ENCODE results near the gene PKN3.

Gene PKN3

GRCh38 chr9:128718475-128718874 lies 16.2 kb downstream of the PKN3 start:
- no peak for DNase-seq

DNA sequence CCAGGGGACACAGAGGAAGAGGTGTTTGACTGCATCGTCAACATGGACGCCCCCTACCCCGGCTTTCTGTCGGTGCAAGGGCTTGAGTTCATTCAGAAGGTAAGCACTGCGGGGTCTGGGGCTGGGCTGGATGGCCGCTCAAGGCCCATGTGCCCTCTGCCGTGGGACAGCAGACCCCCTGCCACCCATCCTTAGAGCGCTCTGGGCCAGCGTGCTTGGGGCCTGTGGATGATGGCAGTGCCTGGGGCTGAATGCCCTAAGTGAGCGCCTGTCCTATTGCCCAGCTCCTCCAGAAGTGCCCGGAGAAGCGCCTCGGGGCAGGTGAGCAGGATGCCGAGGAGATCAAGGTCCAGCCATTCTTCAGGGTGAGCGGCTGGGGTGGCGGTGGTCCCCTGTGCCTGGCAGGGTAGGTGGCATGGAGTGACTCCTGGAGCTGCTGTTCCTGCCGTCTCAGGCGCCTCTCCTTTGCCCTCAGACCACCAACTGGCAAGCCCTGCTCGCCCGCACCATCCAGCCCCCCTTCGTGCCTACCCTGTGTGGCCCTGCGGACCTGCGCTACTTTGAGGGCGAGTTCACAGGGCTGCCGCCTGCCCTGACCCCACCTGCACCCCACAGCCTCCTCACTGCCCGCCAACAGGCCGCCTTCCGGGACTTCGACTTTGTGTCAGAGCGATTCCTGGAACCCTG lies 17.8 kb downstream of the PKN3 start:
- DNase-seq, result no peak

GRCh38 chr9:128720841-128721486 lies 18.7 kb downstream of the PKN3 start:
- no peak for DNase-seq

DNA sequence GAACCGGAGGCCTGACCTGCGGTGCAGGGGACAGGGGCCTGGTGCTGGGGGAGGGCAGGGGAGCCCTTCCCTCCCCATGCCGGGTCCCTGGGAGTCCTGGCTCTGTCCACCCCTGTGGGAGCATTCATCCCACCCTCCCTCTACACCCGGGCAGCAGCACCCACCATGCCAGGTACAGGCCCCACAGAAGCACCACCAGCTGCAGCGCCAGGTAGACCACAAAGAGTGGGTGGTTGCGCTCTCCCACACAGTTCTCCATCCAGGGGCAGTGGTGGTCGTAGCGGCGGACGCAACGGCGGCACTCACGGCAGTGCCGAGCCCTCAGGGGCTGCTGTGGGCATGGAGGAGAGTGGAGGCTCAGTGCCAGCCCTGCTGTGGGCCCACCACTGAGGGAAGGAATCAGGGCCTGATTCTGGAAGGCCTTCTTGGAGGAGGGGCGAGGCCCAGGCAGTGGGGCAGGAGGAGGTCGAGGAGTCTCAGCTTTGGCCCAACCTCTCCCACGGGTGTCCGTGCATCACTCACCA lies 19.2 kb downstream of the PKN3 start:
- no peak for DNase-seq

DNA sequence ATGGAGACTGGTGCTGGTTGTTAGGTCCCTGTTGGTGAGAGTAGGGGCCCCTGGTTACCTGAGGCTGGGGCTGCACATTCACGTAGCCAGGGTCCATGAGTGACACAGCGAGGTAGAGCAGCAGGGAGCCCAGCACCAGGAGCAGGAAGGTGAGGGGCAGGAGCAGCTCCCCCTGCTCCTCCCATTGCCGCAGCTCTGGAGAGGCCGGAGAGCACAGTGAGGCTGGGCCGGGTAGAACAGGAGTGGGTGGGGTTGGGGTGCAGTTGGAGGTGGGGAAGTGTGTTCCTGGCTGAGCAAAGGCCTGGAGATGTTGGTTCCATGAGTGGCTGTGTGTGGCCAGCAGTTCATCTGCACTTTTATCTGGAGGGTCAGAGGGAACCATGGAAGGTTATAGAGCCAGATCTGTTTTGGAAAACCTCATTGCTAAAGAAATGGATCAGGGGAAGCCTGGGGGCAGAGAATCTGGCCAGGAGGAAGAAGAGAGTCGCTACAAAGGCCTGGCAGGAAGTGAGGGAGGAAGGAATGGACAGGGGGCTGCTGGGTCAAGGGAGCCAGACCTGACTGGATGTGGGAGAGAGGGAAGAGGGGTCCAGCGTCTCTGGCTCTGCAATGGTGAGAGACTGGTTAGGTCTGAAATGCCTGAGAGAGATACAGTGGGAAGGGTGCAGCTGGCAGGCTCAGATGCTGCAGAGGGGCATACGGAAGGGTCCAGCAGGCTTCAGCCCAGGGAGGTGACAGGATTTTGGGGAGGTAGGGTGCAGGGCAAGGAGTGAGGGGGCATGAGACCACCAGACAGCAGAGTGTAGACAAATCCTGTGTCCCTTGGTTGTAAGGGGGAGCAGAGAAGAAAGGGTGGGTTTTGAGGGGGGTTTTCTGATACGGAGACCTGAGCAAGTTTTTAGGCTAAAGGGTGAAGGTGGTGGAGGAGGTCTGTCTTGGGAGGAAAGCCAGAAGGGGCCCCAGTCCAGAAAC lies 20.4 kb downstream of the PKN3 start:
- no peak for DNase-seq

DNA sequence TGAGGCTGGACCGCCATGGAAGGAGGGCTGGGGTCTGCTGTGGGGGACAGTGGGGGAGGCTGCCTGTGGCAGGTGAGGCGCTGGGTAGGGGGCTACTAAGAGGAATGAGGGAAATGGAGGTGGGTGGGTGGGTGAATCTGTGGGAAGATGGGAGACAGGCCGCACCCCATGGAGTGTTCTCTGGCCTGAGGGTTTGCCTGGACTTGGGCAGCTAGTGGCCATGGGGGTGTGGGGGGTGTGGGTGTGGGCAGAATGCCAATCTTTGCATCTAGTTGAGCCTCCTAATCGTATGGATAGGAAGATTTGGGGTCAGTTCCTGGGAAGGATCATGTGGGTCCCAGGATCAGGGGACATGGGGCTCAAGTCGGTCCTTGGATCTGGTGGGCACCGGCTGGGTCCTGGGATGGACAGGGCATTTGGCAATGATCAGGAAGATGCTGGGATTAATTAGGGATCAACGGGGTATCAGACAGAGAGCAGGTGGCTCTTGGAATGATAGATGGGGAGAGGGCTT lies 21.1 kb downstream of the PKN3 start:
- DNase-seq, result no peak

DNA sequence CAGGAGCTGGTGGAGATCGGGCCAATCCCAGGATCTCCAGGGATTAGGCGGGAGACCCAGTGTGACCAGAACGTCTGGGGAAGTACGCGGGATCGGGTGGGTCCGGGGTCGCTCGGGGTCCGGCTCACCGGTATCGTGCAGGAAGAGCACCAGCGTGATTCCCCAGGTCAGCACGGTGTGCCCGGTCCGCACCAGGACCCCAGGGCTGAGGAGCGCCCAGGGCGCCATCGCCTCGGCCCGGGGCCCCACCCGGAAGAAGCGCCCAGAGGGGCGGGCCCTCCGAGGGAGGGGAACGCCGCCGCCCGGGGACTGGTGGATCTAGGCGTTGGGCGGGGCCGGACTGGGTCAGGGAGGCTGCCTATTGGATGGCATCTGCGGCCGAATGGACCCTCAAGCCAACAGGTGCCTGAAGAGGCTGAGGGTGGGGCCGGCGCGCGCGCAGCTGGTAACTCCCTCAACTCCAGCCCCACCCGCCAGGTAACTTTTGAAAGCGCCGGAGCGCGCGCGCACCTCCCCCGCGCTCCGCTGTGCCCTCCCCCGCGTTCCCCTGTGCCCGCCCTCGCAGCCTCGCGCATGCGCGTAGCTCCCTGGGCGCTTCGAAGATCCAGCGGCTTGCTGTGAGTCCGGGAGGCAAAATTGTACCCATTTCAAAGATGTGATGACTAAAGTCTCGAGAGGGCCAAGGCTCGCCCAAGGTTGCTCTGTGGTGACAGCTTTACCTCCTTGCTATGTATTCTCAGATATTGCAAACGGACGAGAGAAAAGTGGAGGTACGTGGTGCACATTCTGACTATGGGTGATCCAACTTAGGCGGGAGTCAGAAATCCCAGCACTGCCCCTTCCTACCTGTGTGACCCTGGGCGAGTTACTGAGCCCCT lies 21.8 kb downstream of the PKN3 start, which contains the start of gene ZDHHC12:
Gene ZDHHC12, minus strand, starts transcription at position 262 of the 878 bp plus-strand sequence. Its CDS starts 34 bp downstream, at position 228.
- DNase-seq, result peak; percentile 99

DNA sequence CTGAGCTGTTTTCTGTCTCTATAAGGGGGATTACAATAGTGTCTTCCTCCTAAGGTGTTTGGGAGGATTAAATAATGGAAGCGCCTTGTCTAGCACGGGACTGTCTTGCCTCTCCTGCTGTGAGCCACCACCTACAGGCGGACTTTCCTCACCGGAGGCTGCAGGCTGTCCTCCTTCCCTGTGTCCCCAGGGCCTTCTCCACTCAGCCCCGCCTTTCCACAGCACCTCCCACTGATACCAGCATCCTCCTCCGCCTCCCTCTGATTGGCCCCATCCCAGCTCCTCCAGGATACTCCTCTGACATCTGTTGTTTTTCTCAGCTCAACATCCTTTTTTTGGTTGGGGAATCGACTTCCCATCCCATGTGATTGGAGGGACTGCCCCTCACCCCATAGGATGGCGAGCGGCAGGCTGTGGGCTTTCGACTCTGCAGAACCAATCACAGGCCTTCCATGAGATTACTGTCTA lies 22.5 kb downstream of the PKN3 start:
- DNase-seq, result peak; percentile 99 to 100

DNA sequence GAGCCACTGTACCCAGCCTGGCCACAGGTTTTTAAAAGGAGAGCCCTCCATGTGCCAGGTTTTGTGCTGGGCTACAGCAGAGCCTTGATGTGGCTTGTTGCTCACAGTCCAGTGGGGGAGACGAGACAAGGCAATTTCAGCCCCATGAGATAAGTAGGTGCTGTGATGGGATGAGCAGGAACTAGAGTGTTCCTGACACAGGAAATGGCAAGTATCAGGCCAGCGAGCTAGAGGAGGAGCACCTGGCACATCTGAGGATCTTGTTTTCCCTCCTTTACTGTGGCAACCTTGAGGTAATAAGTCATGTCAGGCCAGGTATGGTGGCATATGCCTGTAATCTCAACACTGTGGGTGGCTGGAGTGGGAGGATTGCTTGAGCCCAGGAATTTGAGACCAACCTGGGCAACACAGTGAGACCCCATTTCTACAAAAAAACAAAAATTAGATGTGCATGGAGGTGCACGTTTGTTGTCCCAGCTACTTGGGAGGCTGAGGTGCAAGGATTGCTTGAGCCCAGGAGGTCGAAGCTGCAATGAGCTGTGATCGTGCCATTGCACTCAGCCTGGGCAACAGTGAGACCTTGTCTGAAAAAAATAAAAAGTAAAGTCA lies 25.4 kb downstream of the PKN3 start:
- DNase-seq, result no peak

DNA sequence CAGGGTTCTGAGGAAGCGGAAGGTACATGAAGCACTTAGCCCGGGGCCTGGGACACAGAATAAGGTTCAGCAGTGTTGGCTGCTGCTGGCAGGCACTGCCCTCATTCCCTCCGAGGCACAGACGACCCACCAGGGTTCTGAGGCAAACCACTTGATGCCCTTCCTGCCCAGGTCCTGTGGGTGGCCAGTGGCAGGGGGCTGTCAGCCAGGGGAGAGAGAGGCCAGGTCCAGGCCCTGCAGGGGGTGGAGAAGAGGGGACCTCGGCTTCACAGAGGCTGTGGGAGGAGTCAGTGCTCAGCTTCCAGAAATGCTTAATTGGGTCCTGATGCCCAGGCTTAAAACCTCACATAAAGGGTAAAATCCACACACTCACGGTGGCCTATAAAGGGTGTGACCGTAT lies 26.0 kb downstream of the PKN3 start:
- DNase-seq, result no peak

DNA sequence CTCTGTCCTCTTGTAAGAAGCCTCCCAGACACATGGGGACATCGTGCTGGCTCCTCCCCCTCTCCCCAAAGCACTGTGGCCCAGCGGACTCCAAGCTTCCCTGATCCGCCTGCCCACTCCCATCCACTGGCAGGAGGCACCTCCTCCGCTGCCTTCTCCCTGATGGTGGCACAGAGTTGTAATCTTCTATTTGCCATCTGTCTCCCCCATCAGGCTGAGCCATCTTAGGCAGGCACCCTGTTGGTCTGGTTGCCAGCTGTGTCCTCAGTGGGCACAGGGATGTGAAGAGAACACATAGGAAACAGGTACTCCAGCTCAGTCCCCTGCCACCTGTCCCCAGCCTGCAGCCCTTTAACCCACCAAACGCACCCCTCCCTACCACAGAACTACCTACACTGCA lies 27.0 kb downstream of the PKN3 start:
- DNase-seq, result peak; percentile 95 to 98

DNA sequence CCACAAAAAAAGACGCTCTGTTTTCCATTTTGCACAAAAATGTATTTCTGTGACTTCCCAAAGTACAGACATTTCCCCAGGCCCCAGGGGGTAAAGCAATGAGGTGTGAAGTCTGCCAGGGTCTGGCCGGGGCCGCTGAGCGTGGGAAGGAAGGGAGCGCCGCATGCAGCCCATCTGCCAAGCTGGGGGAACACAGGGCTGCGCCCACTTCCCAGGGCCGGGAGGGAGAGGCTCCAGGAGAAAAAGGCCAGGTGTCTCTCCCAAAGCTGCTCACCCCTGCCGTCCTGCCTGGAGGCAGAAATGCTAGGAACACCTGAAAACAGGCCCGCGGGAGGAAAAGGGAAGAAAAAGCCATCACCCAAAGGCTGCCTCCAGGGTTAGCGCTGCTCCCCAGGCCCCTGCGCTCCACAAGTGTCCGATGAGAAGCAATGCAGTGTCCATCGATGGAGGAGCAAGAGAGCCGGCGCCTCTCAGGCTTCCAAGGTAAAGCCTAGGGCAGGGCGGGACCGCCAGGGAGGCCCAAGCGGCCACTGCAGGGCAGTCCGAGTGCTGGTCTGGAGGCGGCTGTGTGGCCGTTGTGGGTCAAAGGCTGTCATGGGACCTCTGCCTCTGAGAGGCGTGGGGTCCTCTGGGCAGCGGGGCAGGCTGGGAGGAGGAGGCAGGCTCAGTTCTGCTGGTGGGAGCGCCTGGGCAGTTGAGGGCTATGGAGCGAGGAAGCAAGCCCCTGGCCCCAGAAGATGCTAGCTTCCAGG lies 27.6 kb downstream of the PKN3 start:
- DNase-seq, result peak; percentile 29 to 74

DNA sequence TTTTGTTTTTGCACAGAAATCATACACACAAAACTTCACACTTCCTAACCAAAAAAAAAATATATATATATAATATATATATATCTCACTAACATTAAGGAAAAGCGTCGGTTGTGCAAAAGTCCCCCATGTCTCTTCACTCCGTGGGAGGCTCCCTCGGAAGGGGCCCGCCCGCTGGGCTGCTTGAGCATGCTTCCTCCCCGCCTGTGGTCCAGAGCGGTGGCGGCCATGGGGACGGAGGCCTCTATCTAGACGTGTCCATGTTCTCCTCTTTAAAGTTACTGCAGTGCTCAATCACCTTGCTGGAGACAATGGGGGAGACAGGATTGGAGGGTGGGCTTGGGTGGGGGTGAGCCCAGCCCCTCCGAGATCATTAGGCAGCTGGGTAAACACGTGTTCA lies 28.8 kb downstream of the PKN3 start:
- no peak for DNase-seq

GRCh38 chr9:128731691-128732090 lies 29.4 kb downstream of the PKN3 start:
- DNase-seq, result no peak

- no peak for DNase-seq
Observed at GRCh38 chr9:128732576-128732975, 30.3 kb downstream of the PKN3 start.

GRCh38 chr9:128733256-128733655 lies 31.0 kb downstream of the PKN3 start:
- peak; percentile 97 to 98 for DNase-seq

GRCh38 chr9:128735373-128735772 lies 33.1 kb downstream of the PKN3 start:
- DNase-seq, result peak in 1 of 2 experiments; percentile 45

GRCh38 chr9:128742401-128742800 lies 40.1 kb downstream of the PKN3 start:
- DNase-seq, result no peak

GRCh38 chr9:128743421-128743820 lies 41.1 kb downstream of the PKN3 start:
- no peak for DNase-seq

DNA sequence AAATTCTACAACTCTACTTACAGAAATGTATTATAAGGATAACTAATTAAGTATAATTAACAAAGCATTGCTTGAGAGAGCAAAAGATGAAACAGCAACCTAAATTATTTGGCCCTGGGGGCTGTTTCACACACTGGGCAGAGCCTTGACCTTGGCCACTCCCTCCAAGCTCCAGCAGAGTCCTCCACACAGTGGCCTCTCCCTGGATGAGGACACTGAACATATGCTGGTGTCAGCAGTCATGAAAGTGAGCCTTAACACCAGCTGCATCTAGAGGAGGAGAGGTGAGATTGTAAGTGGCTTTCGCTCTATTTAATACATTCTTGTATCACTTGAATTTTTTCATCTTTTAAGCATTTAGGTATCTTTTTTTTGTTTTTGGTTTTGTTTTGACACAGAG lies 44.9 kb downstream of the PKN3 start:
- peak in 1 of 2 experiments; percentile 21 for DNase-seq

Measured in NCI-H524 (cell line).